Left colon (tissue), 2 donors: ENCODE results near the gene PKNOX1. TPM values are rescaled to one million over a fixed set of nuclear protein-coding genes. Genes with fewer than 3 reads are reported as not detected.
A peak's percentile ranks its signal among the peaks of the same experiment; 100 is the strongest.
"Not testable (repeated sequence)": the region's sequence is repeated elsewhere in the genome, so short reads cannot be mapped to it uniquely, and the experiment has no call there.

Source experiments
- ATAC-seq: fragments of 200-7000 bp; cut with Tn5 transposase; one replicate; pipeline ENCODE4 v1.9.1; 2020; ENCODE audit warnings: mild to moderate bottlenecking, moderate library complexity
- DNase-seq, 2 donors: peaks; one replicate each; pipeline ENCODE4 v3.0.0-alpha.2; 2020
- intact Hi-C, 2 donors: fragments of 100-400 bp; cut with DNase I in 1 of 2; cut with micrococcal nuclease in 1 of 2; formaldehyde crosslinking; loops; one replicate each; pipeline versions ENCODE4 v1.11.2 to v1.14.0; 2022; cut with DNase I, micrococcal nuclease
- total RNA-seq, 2 donors: library from RNA; stranded (reverse); fragmentation: NEBNext Ultra II Directional; extraction: Animal tissue kit (Norgen Biotek cat#: 25700); gene quantifications; one replicate each; pipeline ENCODE4 v1.2.1, GENCODE V29; 2021
- donor health status: DM: no; HTN: no; CAD: no.
- donor health status: DM: yes; HTN: yes; CAD: no.

The PKNOX1 gene
- total RNA-seq, 2 donors from 2014 or later, result 12.4 to 15.3 TPM

- intact Hi-C loops, result no loop called here
- DNase-seq, result no peak
- ATAC-seq, result no peak
Observed at GRCh38 chr21:43034101-43034500, 59.7 kb downstream of the PKNOX1 start.

- intact Hi-C loops, result no loop called here
- no peak for DNase-seq
- no peak for ATAC-seq
Observed at GRCh38 chr21:43034826-43035225, 60.5 kb downstream of the PKNOX1 start.

- DNase-seq (peak; percentile 56 to 74), ATAC-seq (peak; percentile 95)
- intact Hi-C loops, result not testable (repeated sequence)
Observed at GRCh38 chr21:43036889-43037288, 62.5 kb downstream of the PKNOX1 start.

- peak; percentile 8 to 37 for DNase-seq
- intact Hi-C loops, result not testable (repeated sequence)
- ATAC-seq, result peak; percentile 57
Observed at GRCh38 chr21:43037918-43038658, 63.7 kb downstream of the PKNOX1 start.

- ATAC-seq, result peak; percentile 5
- intact Hi-C loops, DNase-seq: not testable (repeated sequence)
Observed at GRCh38 chr21:43038659-43039044, 64.3 kb downstream of the PKNOX1 start.

GRCh38 chr21:43042169-43042568, 67.8 kb downstream of the PKNOX1 start:
- intact Hi-C loops, ATAC-seq, DNase-seq: not testable (repeated sequence)

- ATAC-seq, intact Hi-C loops, DNase-seq: not testable (repeated sequence)
Observed at GRCh38 chr21:43043291-43043690, 68.9 kb downstream of the PKNOX1 start.

- peak in 1 of 2 donors; percentile 9 for DNase-seq
- ATAC-seq, intact Hi-C loops: not testable (repeated sequence)
Observed at GRCh38 chr21:43044547-43044946, 70.2 kb downstream of the PKNOX1 start.

- peak in 1 of 2 donors; percentile 5 for DNase-seq
- peak; percentile 65 for ATAC-seq
- intact Hi-C loops, result not testable (repeated sequence)
Observed at GRCh38 chr21:43045165-43045875, 71.0 kb downstream of the PKNOX1 start.

- peak in 1 of 2 donors; percentile 14 for DNase-seq
- ATAC-seq, result peak; percentile 72
- intact Hi-C loops, result not testable (repeated sequence)
Observed at GRCh38 chr21:43045876-43046821, 71.8 kb downstream of the PKNOX1 start.

GRCh38 chr21:43053112-43053511, 78.8 kb downstream of the PKNOX1 start:
- DNase-seq, intact Hi-C loops, ATAC-seq: not testable (repeated sequence)

GRCh38 chr21:43062955-43063664, 88.7 kb downstream of the PKNOX1 start:
- peak; percentile 88 for ATAC-seq
- intact Hi-C loops, DNase-seq: not testable (repeated sequence)

GRCh38 chr21:43064265-43064917, 90.0 kb downstream of the PKNOX1 start:
- ATAC-seq, result peak; percentile 13
- DNase-seq, intact Hi-C loops: not testable (repeated sequence)

- ATAC-seq, DNase-seq, intact Hi-C loops: not testable (repeated sequence)
Observed at GRCh38 chr21:43065991-43066390, 91.6 kb downstream of the PKNOX1 start.

GRCh38 chr21:43066690-43067089, 92.3 kb downstream of the PKNOX1 start:
- DNase-seq, ATAC-seq, intact Hi-C loops: not testable (repeated sequence)

- DNase-seq, ATAC-seq, intact Hi-C loops: not testable (repeated sequence)
Observed at GRCh38 chr21:43068065-43068464, 93.7 kb downstream of the PKNOX1 start.

GRCh38 chr21:43069682-43070081, 95.3 kb downstream of the PKNOX1 start:
- peak; percentile 74 for ATAC-seq
- DNase-seq, intact Hi-C loops: not testable (repeated sequence)

- ATAC-seq, intact Hi-C loops, DNase-seq: not testable (repeated sequence)
Observed at GRCh38 chr21:43072742-43073141, 98.4 kb downstream of the PKNOX1 start.
